Stomach smooth muscle (tissue), 2 donors: Measurements from ENCODE around the gene ATF6.

Experiments used
- H3K27ac ChIP-seq: one replicate; pipeline ENCODE4 v1.7.0; 2013; ENCODE audit warnings: mild to moderate bottlenecking, low read length, inconsistent platforms
- H3K27me3 ChIP-seq, 2 donors: one replicate each; pipeline ENCODE4 v1.7.0; 2013; ENCODE audit warnings: low read length in 2 of 2; ENCODE audit not compliant: insufficient read depth in 2 of 2, control insufficient read depth in 1 of 2
- H3K36me3 ChIP-seq, 2 donors: one replicate each; pipeline ENCODE4 v1.7.0; 2013; ENCODE audit warnings: low read length in 2 of 2; ENCODE audit not compliant: control insufficient read depth in 2 of 2, insufficient read depth in 2 of 2
- H3K4me1 ChIP-seq: one replicate; pipeline ENCODE4 v1.7.0; 2013; ENCODE audit warnings: low read length; ENCODE audit not compliant: control insufficient read depth, insufficient read depth
- H3K4me3 ChIP-seq, 2 donors: one replicate each; pipeline ENCODE4 v1.7.0; 2013; ENCODE audit warnings: low read length in 2 of 2
- H3K9ac ChIP-seq, 2 donors: one replicate each; pipeline ENCODE4 v1.7.0; 2013; ENCODE audit warnings: low read length in 2 of 2, mild to moderate bottlenecking in 1 of 2
- H3K9me3 ChIP-seq, 2 donors: one replicate each; pipeline ENCODE4 v1.7.0; 2013; ENCODE audit warnings: low read length in 2 of 2; ENCODE audit not compliant: control insufficient read depth in 2 of 2
- donor health status: healthy.
- donor health status: Pancreatic carcinoma.

The ATF6 gene

GRCh38 chr1:161962091-161962887, 196.2 kb downstream of the ATF6 start:
- no peak overlapping the region for H3K9ac ChIP-seq
- peak overlapping the region in 1 of 2 donors; percentile 10 for H3K4me3 ChIP-seq
- no peaks in the 10 kb centered on the region for H3K4me1 ChIP-seq
- peaks cover 10 to 15% of the 10 kb centered on the region in 2 donors for H3K36me3 ChIP-seq
- no peak overlapping the region for H3K27ac ChIP-seq
- no peaks in the 10 kb centered on the region for H3K27me3 ChIP-seq
- H3K9me3 ChIP-seq: no peaks in the 10 kb centered on the region

DNA sequence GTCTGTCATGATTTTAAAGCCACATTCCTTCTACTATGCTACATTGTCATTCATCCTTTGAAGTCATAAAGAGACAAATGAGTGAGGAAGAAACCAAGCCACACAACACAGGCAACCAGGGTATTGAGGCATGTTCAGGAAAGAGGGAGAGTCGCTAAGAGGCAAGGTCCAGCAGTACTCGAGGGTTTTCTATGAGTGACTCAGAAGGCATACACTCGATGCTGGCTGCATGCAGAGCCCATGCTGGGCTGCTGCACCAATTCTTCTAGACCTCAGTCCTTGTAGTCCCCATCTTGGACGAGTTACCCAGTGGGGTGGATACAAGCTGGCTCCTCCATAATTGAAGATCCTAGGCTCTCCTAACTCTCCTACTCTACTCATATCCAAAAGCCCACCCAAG, 199.9 kb downstream of the ATF6 start:
- H3K27me3 ChIP-seq: no peaks in the 10 kb centered on the region
- no peak overlapping the region for H3K9ac ChIP-seq
- H3K4me3 ChIP-seq: no peak overlapping the region
- no peaks in the 10 kb centered on the region for H3K9me3 ChIP-seq
- no peak overlapping the region for H3K27ac ChIP-seq
- peaks cover 4 to 6% of the 10 kb centered on the region in 2 donors for H3K36me3 ChIP-seq
- no peaks in the 10 kb centered on the region for H3K4me1 ChIP-seq

DNA sequence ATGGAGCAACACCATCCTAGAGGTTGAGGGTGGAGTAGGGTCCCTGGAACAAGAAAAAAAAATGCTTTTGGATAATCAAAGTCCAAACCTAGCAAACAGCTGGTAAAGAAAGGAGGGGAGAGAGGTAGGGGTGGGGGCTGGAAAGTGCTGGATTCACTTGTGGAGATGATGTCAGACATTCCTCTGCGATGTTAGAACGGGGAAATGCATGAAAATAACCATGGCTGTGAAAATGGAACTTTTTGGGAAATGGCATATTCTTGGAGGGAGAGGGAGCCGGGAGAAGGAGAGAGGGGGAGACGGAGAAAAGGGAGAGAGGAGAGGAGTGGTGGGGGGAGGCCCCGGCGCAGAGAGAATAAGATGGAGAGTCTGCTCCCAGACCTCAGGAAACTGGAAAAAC, 203.9 kb downstream of the ATF6 start:
- Histone ChIP-seq H3K27ac (no peak overlapping the region), H3K4me1 (peaks cover 13% of the 10 kb centered on the region), H3K4me3 (no peak overlapping the region), H3K36me3 (peaks cover 4 to 6% of the 10 kb centered on the region in 2 donors), H3K9me3 (no peaks in the 10 kb centered on the region), H3K9ac (no peak overlapping the region), H3K27me3 (no peaks in the 10 kb centered on the region)

DNA sequence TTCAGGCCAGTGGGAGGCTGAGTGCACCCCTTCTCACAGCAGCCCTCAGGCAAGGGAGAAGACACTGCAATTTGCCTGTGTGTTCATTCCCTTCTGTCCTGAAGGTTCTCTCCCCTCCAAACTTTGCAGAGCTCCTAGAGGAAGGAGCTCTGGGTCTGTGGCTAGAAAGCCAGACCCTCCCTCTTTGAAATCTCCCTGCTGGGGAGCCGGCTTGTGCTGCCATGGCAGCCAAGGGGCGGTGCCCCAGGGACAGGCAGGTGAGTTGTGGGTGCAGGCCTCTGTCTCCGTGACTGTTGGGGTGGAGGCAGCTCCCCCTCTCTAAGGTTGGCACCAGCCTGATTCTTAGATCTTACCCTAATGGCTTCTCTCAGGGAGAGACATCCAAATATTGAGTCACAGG, 204.5 kb downstream of the ATF6 start:
- Histone ChIP-seq H3K4me3 (no peak overlapping the region), H3K36me3 (peaks cover 4 to 6% of the 10 kb centered on the region in 2 donors), H3K4me1 (peaks cover 13% of the 10 kb centered on the region), H3K9me3 (no peaks in the 10 kb centered on the region), H3K27me3 (no peaks in the 10 kb centered on the region), H3K27ac (no peak overlapping the region), H3K9ac (no peak overlapping the region)

DNA sequence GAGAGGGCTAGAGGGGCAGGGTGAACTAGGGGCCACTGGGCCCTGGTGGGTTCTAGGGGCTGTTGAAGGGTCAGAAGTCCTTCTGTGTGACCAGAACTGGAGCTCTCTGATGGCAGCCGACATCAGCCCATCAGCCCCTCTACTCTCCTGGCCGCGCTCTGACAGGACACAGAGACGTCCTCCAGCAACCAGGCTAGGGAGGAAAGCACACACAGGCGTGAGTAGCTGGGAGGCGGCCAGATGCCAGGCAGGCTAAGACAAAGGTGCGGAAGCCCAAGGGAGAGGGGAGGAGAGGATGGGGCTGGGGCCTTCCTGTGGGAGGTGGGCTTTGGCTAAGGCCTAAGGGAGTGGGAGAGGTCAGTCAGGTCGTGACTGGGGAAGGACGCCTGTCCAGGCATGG, 206.7 kb downstream of the ATF6 start:
- Histone ChIP-seq H3K27me3 (no peaks in the 10 kb centered on the region), H3K36me3 (no peaks in the 10 kb centered on the region), H3K4me3 (no peak overlapping the region), H3K9me3 (no peaks in the 10 kb centered on the region), H3K9ac (no peak overlapping the region), H3K4me1 (peaks cover 13% of the 10 kb centered on the region), H3K27ac (no peak overlapping the region)

DNA sequence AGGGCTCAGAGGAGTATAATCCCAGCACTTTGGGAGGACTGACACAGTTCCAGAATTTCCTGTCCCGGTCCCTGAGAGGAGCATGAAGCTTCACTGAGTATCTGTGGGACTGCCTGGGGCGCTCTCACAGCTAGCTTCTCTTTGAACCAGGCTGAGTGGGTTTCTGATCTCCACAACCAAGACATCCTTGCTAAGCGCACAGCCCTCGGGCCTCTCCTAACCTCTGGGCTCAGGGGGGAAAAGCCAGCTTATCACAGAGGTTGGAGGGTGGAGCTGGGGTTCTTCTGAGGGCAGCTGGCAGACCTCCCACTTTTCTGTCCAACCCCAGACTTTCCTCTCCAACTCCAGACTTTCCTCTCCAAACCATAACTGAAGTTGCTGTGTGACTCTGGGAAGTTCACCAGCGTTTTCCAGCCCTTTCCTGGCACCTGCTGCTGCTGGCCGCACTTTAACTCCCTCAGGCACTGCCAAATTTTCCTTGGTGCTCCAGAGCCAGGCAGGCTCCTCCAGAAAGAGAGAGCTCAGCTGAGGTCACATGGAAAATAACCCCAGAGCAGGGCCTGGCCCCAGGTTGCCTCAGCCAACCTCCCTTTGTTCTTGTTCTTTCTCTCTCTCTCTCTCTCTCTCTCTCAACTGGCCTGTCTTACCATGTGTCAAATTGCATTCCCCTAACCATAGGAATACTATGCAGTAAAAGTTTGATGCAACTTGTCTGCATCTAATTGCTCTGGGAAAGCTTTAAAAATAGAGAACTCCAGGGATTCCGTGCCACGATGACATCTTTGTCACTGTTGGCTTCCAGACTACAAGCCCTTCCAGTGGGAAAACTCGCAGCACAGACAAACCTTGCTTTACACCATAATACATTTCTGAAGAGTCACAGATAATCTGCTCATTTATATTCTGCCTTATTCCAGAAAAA, 208.1 kb downstream of the ATF6 start:
- H3K9me3 ChIP-seq: no peaks in the 10 kb centered on the region
- H3K4me1 ChIP-seq: peaks cover 13% of the 10 kb centered on the region
- no peak overlapping the region for H3K27ac ChIP-seq
- H3K36me3 ChIP-seq: no peaks in the 10 kb centered on the region
- H3K9ac ChIP-seq: no peak overlapping the region
- no peaks in the 10 kb centered on the region for H3K27me3 ChIP-seq
- no peak overlapping the region for H3K4me3 ChIP-seq

DNA sequence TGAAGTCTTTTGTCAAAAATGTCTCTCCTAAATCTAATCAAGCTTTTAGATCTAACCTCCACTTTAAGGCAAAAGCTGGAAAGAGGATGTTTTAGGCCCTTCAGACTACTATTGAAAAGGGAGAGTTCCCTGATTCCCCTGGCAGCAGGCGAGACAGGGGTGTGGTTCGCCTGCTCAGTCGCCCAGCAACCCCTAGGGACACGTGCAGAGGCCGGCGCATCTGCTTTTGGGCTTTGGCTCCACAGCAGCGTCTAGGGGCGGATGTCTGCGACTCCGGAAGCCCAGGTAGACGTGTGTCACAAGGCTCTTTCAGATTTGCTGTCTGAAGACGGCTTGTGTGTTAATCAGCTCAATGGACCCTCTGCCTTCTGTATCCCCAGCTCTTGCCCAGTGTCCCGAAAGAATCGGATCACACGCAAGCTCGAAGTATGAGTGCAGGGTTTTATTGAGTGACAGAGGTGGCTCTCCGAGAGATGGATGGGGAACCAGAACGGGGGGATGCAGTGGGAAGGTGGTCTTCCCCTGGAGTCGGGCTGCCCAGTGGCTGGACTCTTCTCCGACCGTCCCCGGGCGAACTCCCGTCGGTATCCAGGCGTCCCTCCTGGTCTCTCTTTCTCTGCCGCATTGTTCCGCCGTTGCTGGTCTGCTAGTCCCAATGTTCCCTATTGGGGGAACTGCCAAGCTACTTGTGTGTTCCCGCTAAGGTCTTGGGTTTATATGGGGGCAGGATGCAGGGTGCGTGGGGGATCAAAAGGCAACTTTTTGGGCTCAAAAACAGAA, 212.1 kb downstream of the ATF6 start:
- Histone ChIP-seq H3K27ac (no peak overlapping the region), H3K36me3 (no peaks in the 10 kb centered on the region), H3K27me3 (no peaks in the 10 kb centered on the region), H3K9ac (no peak overlapping the region), H3K4me1 (peaks cover 11% of the 10 kb centered on the region), H3K9me3 (no peaks in the 10 kb centered on the region), H3K4me3 (no peak overlapping the region)

DNA sequence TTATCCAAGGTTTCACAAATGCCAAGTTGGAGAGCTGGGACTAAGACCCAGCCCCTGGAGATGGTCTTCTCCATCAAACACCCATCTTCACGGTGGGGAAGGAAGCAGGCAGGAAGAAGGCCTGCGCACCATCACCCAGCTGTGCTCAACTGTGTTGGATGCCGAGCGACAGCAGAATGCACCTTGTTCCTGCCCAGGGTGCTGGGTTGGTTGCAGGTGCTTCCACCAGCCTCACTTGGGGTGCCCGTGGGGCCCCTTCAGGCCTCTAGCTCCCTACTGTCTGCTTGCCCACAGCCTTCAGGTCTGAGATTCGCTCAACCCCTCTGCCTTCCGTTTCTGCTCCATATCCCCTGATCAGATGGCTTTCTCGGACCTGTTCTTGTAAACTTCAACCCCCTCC, 215.0 kb downstream of the ATF6 start:
- H3K27ac ChIP-seq: no peak overlapping the region
- peaks cover 1% of the 10 kb centered on the region for H3K4me1 ChIP-seq
- no peak overlapping the region for H3K9ac ChIP-seq
- no peak overlapping the region for H3K4me3 ChIP-seq
- no peaks in the 10 kb centered on the region for H3K27me3 ChIP-seq
- no peaks in the 10 kb centered on the region for H3K9me3 ChIP-seq
- no peaks in the 10 kb centered on the region for H3K36me3 ChIP-seq

- H3K9ac ChIP-seq: no peak overlapping the region
- peaks cover 2% of the 10 kb centered on the region for H3K4me1 ChIP-seq
- no peaks in the 10 kb centered on the region for H3K36me3 ChIP-seq
- peaks cover 0 to 2% of the 10 kb centered on the region in 2 donors for H3K9me3 ChIP-seq
- H3K27me3 ChIP-seq: no peaks in the 10 kb centered on the region
- no peak overlapping the region for H3K27ac ChIP-seq
- H3K4me3 ChIP-seq: no peak overlapping the region
Observed at GRCh38 chr1:161981735-161982506, 215.8 kb downstream of the ATF6 start.

DNA sequence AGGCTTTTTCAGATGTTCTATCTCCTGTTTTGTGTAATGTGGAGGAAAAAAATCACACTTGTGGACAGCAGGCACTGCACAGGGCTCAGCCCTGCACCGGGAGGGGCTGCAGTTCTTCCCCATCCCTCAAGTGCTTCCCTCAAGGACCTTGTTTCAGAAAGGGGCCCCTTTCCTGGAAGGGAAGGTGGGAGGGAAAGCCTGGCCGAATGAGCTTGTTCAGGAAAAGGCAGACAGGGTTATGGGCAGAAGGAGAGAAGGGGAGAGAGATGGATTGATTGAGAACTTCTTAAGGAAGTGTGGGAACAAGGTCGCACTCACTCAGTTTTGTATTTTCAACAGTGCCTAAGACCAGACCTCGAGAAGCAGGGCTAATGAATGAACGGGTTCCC, 216.4 kb downstream of the ATF6 start:
- H3K27me3 ChIP-seq: no peaks in the 10 kb centered on the region
- H3K36me3 ChIP-seq: no peaks in the 10 kb centered on the region
- peaks cover 0 to 7% of the 10 kb centered on the region in 2 donors for H3K9me3 ChIP-seq
- no peak overlapping the region for H3K27ac ChIP-seq
- no peak overlapping the region for H3K4me3 ChIP-seq
- H3K4me1 ChIP-seq: peaks cover 2% of the 10 kb centered on the region
- H3K9ac ChIP-seq: no peak overlapping the region
